Gastroesophageal sphincter (tissue), 4 donors: ENCODE data around the gene NDUFA11. TPM values are rescaled to one million over a fixed set of nuclear protein-coding genes. Genes with fewer than 3 reads are reported as not detected.
"Not testable (repeated sequence)": the region's sequence is repeated elsewhere in the genome, so short reads cannot be mapped to it uniquely, and the experiment has no call there.

Experiments
- ATAC-seq: fragments of 150-250 bp; one replicate; pipeline ENCODE4 v1.9.1; 2016; ENCODE audit warnings: mild to moderate bottlenecking, moderate library complexity
- H3K27ac ChIP-seq, 4 donors: fragments of 200-600 bp; sonication (generic) in 3 of 4; 1 replicate in 3 of 4; 2 replicates in 1 of 4; pipeline ENCODE4 v1.5.1; 2016 to 2019
- H3K27me3 ChIP-seq: fragments of 200-600 bp; sonication (generic); one replicate; pipeline ENCODE4 v1.5.1; 2019
- H3K36me3 ChIP-seq, 2 donors: fragments of 200-600 bp; sonication (generic); one replicate each; pipeline ENCODE4 v1.5.1; 2019; ENCODE audit warnings: control low read depth in 1 of 2
- H3K4me1 ChIP-seq, 3 donors: fragments of 200-600 bp; sonication (generic); 1 replicate in 2 of 3; 2 replicates in 1 of 3; pipeline ENCODE4 v1.5.1; 2016 to 2019; ENCODE audit warnings: control low read depth in 2 of 3
- H3K4me3 ChIP-seq, 2 donors: fragments of 200-600 bp; sonication (generic); one replicate each; pipeline ENCODE4 v1.5.1; 2019; ENCODE audit warnings: mild to moderate bottlenecking in 1 of 2, moderate library complexity in 1 of 2
- H3K9me3 ChIP-seq, 3 donors: fragments of 200-600 bp; sonication (generic); one replicate each; pipeline ENCODE4 v1.5.1; 2017 to 2019; ENCODE audit warnings: control low read depth in 2 of 3
- CTCF ChIP-seq, 4 experiments: fragments of 200-600 bp in 2 of 4; fragments of 450-650 bp in 2 of 4; sonication (generic) in 1 of 4; IDR thresholded peaks; one replicate each; pipeline ENCODE4 v1.5.1; 2017 to 2019; ENCODE audit warnings: antibody characterized with exemption in 4 of 4, mild to moderate bottlenecking in 2 of 4, moderate library complexity in 2 of 4
- EP300 ChIP-seq: sonication (generic); formaldehyde crosslinking; IDR thresholded peaks from one replicate; pipeline ENCODE4 v1.6.1; 2017; ENCODE audit warnings: antibody characterized with exemption, mild to moderate bottlenecking
- POLR2A ChIP-seq, 2 donors: fragments of 450-650 bp; IDR thresholded peaks; one replicate each; pipeline ENCODE4 v1.6.1; 2017; ENCODE audit warnings: antibody characterized with exemption in 2 of 2, mild to moderate bottlenecking in 2 of 2, moderate library complexity in 1 of 2
- POLR2AphosphoS5 ChIP-seq: sonication (generic); formaldehyde crosslinking; IDR thresholded peaks from one replicate; pipeline ENCODE4 v1.6.1; 2017; ENCODE audit warnings: antibody characterized with exemption
- WGBS, 2 donors: methylation state at CpG; one replicate each; pipeline ENCODE4 v1.1.5; 2018; ENCODE audit warnings: low coverage in 1 of 2; 5-methylcytosine and 5-hydroxymethylcytosine counted together
- total RNA-seq, 4 donors: library from RNA; depleted of rRNA; stranded (reverse); fragments of >200 nt; gene quantifications; one replicate each; pipeline ENCODE4 v1.1.0, GENCODE V29; 2016

The NDUFA11 gene
- total RNA-seq, 4 donors from 2014 or later, result 244 to 299 (median 265) TPM

DNA sequence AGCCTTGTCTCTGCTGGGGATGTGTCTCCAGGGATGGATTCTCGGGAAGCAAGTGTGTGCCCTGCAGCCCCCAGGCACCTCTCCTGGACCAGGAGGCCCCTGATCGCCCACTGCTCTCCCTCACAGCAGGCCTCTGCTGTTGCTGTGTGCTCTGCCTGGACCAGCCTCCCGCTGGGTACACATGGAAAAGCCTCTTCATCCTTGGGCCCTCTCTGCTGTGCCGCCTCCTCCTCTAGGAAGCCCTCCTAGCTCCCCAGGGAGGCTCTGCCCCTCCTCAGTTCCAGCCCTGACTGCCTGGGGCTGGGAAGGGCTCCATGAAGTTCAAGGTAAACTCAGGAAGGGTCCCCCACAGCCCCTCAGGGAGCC is 12.0 kb downstream of the NDUFA11 start:
- H3K27ac ChIP-seq, result peak overlapping the region in 1 of 4 donors; percentile 64
- WGBS, 2 donors, result no CpG with 5 or more reads among the region's 4 CpGs

GRCh38 chr19:5890099-5890498 is 13.5 kb downstream of the NDUFA11 start:
- no peak overlapping the region for H3K4me3 ChIP-seq
- H3K27ac ChIP-seq, result peak overlapping the region in 3 of 4 donors; percentile 66 to 86 (median 83)
- ATAC-seq, result no peak
- H3K36me3 ChIP-seq, result peaks cover 0 to 14% of the 10 kb centered on the region in 2 donors
- H3K9me3 ChIP-seq, result no peaks in the 10 kb centered on the region
- WGBS, 2 donors, result 36 to 60% methylated on average over 1 to 9 of the region's 10 CpGs
- peaks cover 16% of the 10 kb centered on the region for H3K27me3 ChIP-seq
- H3K4me1 ChIP-seq, result peaks cover 0 to 40% (median 20%) of the 10 kb centered on the region in 3 donors
- TF ChIP-seq POLR2A (IDR thresholded peaks at IDR 0.05) (no peak), CTCF (IDR thresholded peaks at IDR 0.05) (no peak)

More for the DNA sequence above, 12.0 kb downstream of the NDUFA11 start:
- H3K4me1 ChIP-seq, result peaks cover 0 to 40% (median 20%) of the 10 kb centered on the region in 3 donors
- TF ChIP-seq POLR2A (IDR thresholded peaks at IDR 0.05) (no peak), POLR2AphosphoS5 (no peak), EP300 (no peak), CTCF (IDR thresholded peaks at IDR 0.05) (no peak)
- H3K27me3 ChIP-seq, result peaks cover 16% of the 10 kb centered on the region
- no peak for ATAC-seq
- no peaks in the 10 kb centered on the region for H3K9me3 ChIP-seq
- H3K36me3 ChIP-seq, result peaks cover 0 to 29% of the 10 kb centered on the region in 2 donors
- no peak overlapping the region for H3K4me3 ChIP-seq

DNA sequence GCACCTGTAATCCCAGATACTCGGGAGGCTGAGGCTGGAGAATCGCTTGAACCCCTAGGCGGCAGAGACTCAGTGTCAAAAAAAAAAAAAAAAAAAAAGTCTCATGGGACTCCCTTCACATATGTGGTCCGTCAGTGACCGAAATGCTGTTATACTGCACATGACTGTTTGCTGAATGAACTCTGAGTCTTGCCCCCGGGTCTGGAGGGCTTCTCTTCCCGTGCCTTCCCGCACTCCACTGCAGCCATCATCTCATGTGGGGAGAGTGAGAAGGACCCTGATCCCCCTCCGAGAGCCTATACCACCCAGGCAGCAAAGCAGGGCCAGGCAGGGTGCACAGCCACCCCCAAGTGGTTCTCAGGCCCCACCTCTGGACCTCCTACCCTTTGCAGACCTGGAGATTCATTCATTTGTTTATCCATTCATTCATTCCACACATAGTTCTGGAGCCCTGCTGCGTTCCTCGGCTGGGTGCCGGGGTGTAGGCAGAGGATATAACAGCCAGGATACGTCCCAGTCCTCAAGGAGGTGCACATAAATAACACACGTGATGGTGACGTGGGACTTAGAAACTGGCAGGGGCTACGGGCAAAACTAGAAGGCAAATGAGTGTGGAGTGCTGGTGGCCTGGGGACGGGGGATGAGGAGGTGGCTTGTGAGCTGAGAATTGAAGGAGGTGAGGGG is 14.2 kb downstream of the NDUFA11 start:
- 41 to 45% methylated on average over 4 to 14 of the region's 17 CpGs for WGBS, 2 donors
- H3K36me3 ChIP-seq, result peaks cover 0 to 7% of the 10 kb centered on the region in 2 donors
- peak overlapping the region in 3 of 4 donors; percentile 66 to 86 (median 83) for H3K27ac ChIP-seq
- H3K4me3 ChIP-seq, result no peak overlapping the region
- no peaks in the 10 kb centered on the region for H3K9me3 ChIP-seq
- peaks cover 0 to 41% (median 20%) of the 10 kb centered on the region in 3 donors for H3K4me1 ChIP-seq
- peak; percentile 78 for ATAC-seq
- TF ChIP-seq POLR2AphosphoS5 (peak; percentile 38), EP300 (no peak)
- H3K27me3 ChIP-seq, result peaks cover 16% of the 10 kb centered on the region

DNA sequence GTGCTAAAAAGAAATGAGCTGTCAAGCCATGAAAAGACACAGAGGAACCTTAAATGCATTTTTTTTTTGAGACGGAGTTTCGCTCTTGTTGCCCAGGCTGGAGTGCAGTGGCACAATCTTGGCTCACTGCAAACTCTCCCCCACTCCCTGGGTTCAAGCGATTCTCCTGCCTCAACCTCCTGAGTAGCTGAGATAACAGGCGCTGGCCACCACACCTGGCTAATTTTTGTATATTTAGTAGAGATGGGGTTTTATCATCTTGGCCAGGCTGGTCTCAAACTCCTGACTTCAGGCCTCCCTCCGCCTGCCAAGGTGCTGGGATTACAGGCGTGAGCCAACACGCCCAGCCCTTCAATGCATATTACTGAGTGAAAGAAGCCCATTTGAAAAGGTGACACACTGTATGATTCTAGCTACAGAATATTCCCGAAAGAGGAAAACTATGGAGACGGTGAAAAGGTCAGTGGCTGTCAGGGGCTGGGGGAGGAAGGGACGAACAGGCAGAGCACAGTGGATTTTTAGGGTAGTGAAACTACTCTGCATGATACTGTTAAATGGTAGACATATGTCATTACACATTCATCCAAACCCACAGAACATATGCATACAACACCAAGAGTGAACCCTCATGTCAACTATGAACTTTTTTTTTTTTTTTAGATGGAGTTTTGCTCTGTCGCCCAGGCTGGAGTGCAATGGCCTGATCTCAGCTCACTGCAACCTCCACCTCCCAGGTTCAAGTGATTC is 19.4 kb downstream of the NDUFA11 start:
- not testable (repeated sequence) for H3K9me3 ChIP-seq, ATAC-seq, H3K27me3 ChIP-seq, H3K36me3 ChIP-seq, H3K4me3 ChIP-seq
- peaks cover 0 to 54% (median 12%) of the 10 kb centered on the region in 3 donors for H3K4me1 ChIP-seq
- WGBS, 2 donors, result 57 to 62% methylated on average over 6 to 10 of the region's 11 CpGs
- H3K27ac ChIP-seq, result peak overlapping the region in 3 of 4 donors; percentile 78 to 88 (median 79)

DNA sequence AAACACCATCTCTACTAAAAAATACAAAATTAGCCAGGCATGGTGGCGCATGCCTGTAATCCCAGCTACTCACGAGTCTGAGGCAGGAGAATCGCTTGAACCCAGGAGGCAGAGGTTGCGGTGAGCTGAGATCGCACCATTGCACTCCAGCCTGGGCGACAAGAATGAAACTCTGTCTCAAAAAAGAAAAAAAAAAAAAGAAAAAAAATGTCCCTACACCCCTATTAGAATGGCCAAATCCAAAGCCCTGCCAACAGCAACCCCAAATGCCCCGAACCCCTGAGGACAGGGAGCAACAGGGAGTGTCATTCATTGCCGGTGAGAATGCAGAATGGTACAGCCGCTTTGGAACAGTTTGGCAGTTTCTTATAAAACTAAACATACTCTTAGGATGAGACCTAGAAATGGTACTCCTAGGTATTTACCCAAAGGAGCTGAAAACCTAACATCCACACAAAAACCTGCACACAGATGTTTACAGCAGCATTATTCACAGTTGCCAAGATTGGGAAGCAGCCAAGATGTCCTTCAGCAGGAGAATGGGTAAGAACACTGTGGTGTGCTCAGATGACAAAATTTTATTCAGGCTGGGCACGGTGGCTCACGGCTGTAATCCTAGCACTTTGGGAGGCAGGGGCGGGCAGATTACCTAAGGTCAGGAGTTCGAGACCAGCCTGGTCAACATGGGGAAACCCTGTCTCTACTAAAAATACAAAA is 20.3 kb downstream of the NDUFA11 start:
- not testable (repeated sequence) for H3K4me3 ChIP-seq, H3K9me3 ChIP-seq, ATAC-seq, H3K36me3 ChIP-seq, H3K27me3 ChIP-seq
- Histone ChIP-seq H3K4me1 (peaks cover 0 to 61% (median 12%) of the 10 kb centered on the region in 3 donors), H3K27ac (peak overlapping the region in 3 of 4 donors; percentile 78 to 88 (median 79))
- 51 to 55% methylated on average over 9 to 10 of the region's 13 CpGs for WGBS, 2 donors

- Histone ChIP-seq H3K36me3 (no peaks in the 10 kb centered on the region), H3K27ac (peak overlapping the region in 3 of 4 donors; percentile 78 to 88 (median 83)), H3K4me3 (no peak overlapping the region), H3K4me1 (peaks cover 0 to 61% (median 12%) of the 10 kb centered on the region in 3 donors), H3K27me3 (no peaks in the 10 kb centered on the region), H3K9me3 (no peaks in the 10 kb centered on the region)
- TF ChIP-seq EP300 (no peak), POLR2A (IDR thresholded peaks at IDR 0.05) (no peak), CTCF (IDR thresholded peaks at IDR 0.05) (no peak), POLR2AphosphoS5 (no peak)
- 35 to 78% methylated on average over 2 to 3 of the region's 9 CpGs for WGBS, 2 donors
- ATAC-seq, result no peak
Observed at GRCh38 chr19:5882421-5882968, 21.1 kb downstream of the NDUFA11 start.
